HFF-Myc (cell line): ENCODE results near the gene MADD.

Experiments used
- DNase-seq: peaks from one replicate; pipeline ENCODE4 v3.0.0-alpha.2; 2011; ENCODE audit warnings: low read depth; ENCODE audit errors: extremely low read depth
- H3K4me3 ChIP-seq: replicated peaks from 2 replicates; pipeline ENCODE4 v1.5.1; 2011; ENCODE audit warnings: low read depth, mild to moderate bottlenecking, control low read depth, low read length
- CTCF ChIP-seq: IDR thresholded peaks from 2 replicates; pipeline ENCODE4 v1.5.1; 2012; ENCODE audit warnings: mild to moderate bottlenecking, low read depth, low read length, control low read depth; ENCODE audit errors: missing control alignments

MADD gene

GRCh38 chr11:47269829-47270305, at the start of gene MADD:
TSS of gene MADD (plus strand) at chr11:47270133.
- DNase-seq: no peak
- H3K4me3 ChIP-seq: peak within 1 kb of the TSS; percentile 80
- TF ChIP-seq CTCF: no peak

GRCh38 chr11:47220401-47220821, 49.5 kb upstream of the MADD start:
- no peak overlapping the region for H3K4me3 ChIP-seq
- no peak for DNase-seq
- TF ChIP-seq CTCF: no peak

GRCh38 chr11:47222696-47223095, 47.2 kb upstream of the MADD start:
- no peak for TF ChIP-seq CTCF
- DNase-seq: no peak
- no peak overlapping the region for H3K4me3 ChIP-seq

GRCh38 chr11:47225552-47226400, 44.2 kb upstream of the MADD start:
- no peak overlapping the region for H3K4me3 ChIP-seq
- no peak for DNase-seq
- no peak for TF ChIP-seq CTCF

GRCh38 chr11:47229161-47229560, 40.8 kb upstream of the MADD start:
- no peak overlapping the region for H3K4me3 ChIP-seq
- DNase-seq: no peak
- TF ChIP-seq CTCF: no peak

- TF ChIP-seq CTCF: no peak
- H3K4me3 ChIP-seq: no peak overlapping the region
- no peak for DNase-seq
These were observed 36.9 kb upstream of the MADD start for GRCh38 chr11:47233051-47233450.
